CD14-positive monocyte (primary cell): ENCODE results near the gene TRIM51. TPM values are rescaled to one million over a fixed set of nuclear protein-coding genes. Genes with fewer than 3 reads are reported as not detected.
"Not testable (repeated sequence)": the region's sequence is repeated elsewhere in the genome, so short reads cannot be mapped to it uniquely, and the experiment has no call there.

Source experiments
- DNase-seq, 3 donors: peaks; one replicate each; pipeline ENCODE4 v3.0.0-alpha.2; 2011 to 2022
- H2AFZ ChIP-seq: 2 replicates; pipeline ENCODE4 v1.6.0; 2012; ENCODE audit warnings: mild to moderate bottlenecking, low read depth, low read length, inconsistent platforms; ENCODE audit not compliant: insufficient read depth, poor library complexity, severe bottlenecking
- H3K27ac ChIP-seq, 2 donors: 1 replicate in 1 of 2; 2 replicates in 1 of 2; pipeline ENCODE4 v1.5.1; 2012 to 2013; ENCODE audit warnings: low read length in 2 of 2, control low read depth in 1 of 2, inconsistent platforms in 1 of 2, low read depth in 1 of 2, mild to moderate bottlenecking in 1 of 2
- H3K27me3 ChIP-seq, 2 donors: one replicate each; pipeline versions ENCODE4 v1.6.0 to v1.6.1; 2011 to 2013; ENCODE audit warnings: low read length in 2 of 2; ENCODE audit not compliant: control insufficient read depth in 2 of 2, insufficient read depth in 2 of 2
- H3K36me3 ChIP-seq, 2 donors: replicated peaks in 1 of 2; 1 replicate in 1 of 2; 2 replicates in 1 of 2; pipeline versions ENCODE4 v1.5.1 to v1.6.1; 2012 to 2013; ENCODE audit warnings: low read length in 2 of 2, control low read depth in 1 of 2, inconsistent platforms in 1 of 2, mild to moderate bottlenecking in 1 of 2; ENCODE audit not compliant: insufficient read depth in 2 of 2, control insufficient read depth in 1 of 2
- H3K4me1 ChIP-seq, 2 donors: 1 replicate in 1 of 2; 2 replicates in 1 of 2; pipeline versions ENCODE4 v1.5.1 to v1.6.1; 2012 to 2013; ENCODE audit warnings: low read length in 2 of 2, control low read depth in 1 of 2, inconsistent platforms in 1 of 2, mild to moderate bottlenecking in 1 of 2, moderate library complexity in 1 of 2; ENCODE audit not compliant: insufficient read depth in 2 of 2, control insufficient read depth in 1 of 2
- H3K4me2 ChIP-seq: replicated peaks from 2 replicates; pipeline ENCODE3; 2012; ENCODE audit warnings: low read length, moderate library complexity, mild to moderate bottlenecking; ENCODE audit not compliant: poor library complexity, severe bottlenecking; ENCODE audit errors: extremely low read depth
- H3K4me3 ChIP-seq, 3 experiments: fragments of 200-600 bp in 1 of 3; sonication (generic) in 1 of 3; replicated peaks in 1 of 3; 1 replicate in 2 of 3; 2 replicates in 1 of 3; pipeline ENCODE4 v1.5.1; 2011 to 2013; ENCODE audit warnings: low read length in 3 of 3, mild to moderate bottlenecking in 3 of 3, control low read depth in 2 of 3, low read depth in 2 of 3, inconsistent platforms in 1 of 3, moderate library complexity in 1 of 3
- H3K79me2 ChIP-seq: 2 replicates; pipeline ENCODE4 v1.6.0; 2012; ENCODE audit warnings: mild to moderate bottlenecking, control low read depth, inconsistent platforms, low read length, moderate library complexity; ENCODE audit not compliant: insufficient read depth
- H3K9ac ChIP-seq: 2 replicates; pipeline ENCODE4 v1.6.0; 2017; ENCODE audit warnings: low read length, mild to moderate bottlenecking; ENCODE audit not compliant: insufficient read depth, poor library complexity, severe bottlenecking
- H3K9me3 ChIP-seq, 2 donors: replicated peaks in 1 of 2; 1 replicate in 1 of 2; 2 replicates in 1 of 2; pipeline versions ENCODE4 v1.5.1 to v1.6.1; 2012 to 2013; ENCODE audit warnings: low read length in 2 of 2, control low read depth in 1 of 2; ENCODE audit not compliant: control insufficient read depth in 1 of 2, insufficient read depth in 1 of 2
- H4K20me1 ChIP-seq: 2 replicates; pipeline ENCODE4 v1.6.0; 2012; ENCODE audit warnings: mild to moderate bottlenecking, low read length, control low read depth, moderate library complexity; ENCODE audit not compliant: insufficient read depth
- H3K27ac Mint-ChIP-seq, 7 donors: one replicate each; pipeline ENCODE4 v1.8.0; 2020; ENCODE audit warnings: mild to moderate bottlenecking in 7 of 7, mixed read lengths in 7 of 7, moderate library complexity in 6 of 7, inconsistent platforms in 2 of 7
- H3K27me3 Mint-ChIP-seq, 3 donors: one replicate each; pipeline ENCODE4 v1.8.0; 2021 to 2022; ENCODE audit warnings: low read depth in 3 of 3, mild to moderate bottlenecking in 3 of 3, mixed read lengths in 3 of 3, moderate library complexity in 3 of 3, inconsistent platforms in 1 of 3
- H3K36me3 Mint-ChIP-seq, 2 donors: one replicate each; pipeline ENCODE4 v1.8.0; 2020; ENCODE audit warnings: mixed read lengths in 2 of 2, inconsistent platforms in 1 of 2, mild to moderate bottlenecking in 1 of 2
- H3K4me1 Mint-ChIP-seq: one replicate; pipeline ENCODE4 v1.8.0; 2020; ENCODE audit warnings: mild to moderate bottlenecking, mixed read lengths
- H3K4me3 Mint-ChIP-seq, 2 donors: one replicate each; pipeline ENCODE4 v1.8.0; 2020; ENCODE audit warnings: mild to moderate bottlenecking in 2 of 2, mixed read lengths in 2 of 2, moderate library complexity in 1 of 2
- H3K9me3 Mint-ChIP-seq, 7 donors: one replicate each; pipeline ENCODE4 v1.8.0; 2020 to 2022; ENCODE audit warnings: mixed read lengths in 7 of 7, mild to moderate bottlenecking in 6 of 7, moderate library complexity in 6 of 7, inconsistent platforms in 2 of 7
- WGBS: methylation state at CpG from one replicate; pipeline ENCODE4 v1.1.5; 2013; ENCODE audit warnings: missing lambda C conversion rate; ENCODE audit not compliant: insufficient coverage; 5-methylcytosine and 5-hydroxymethylcytosine counted together
- intact Hi-C, 2 donors: fragments of 100-400 bp; cut with micrococcal nuclease; formaldehyde crosslinking; loops; one replicate each; pipeline versions ENCODE4 v1.15.0 to v1.15.1; 2023
- polyA plus RNA-seq, 3 donors: library from polyadenylated mRNA; depleted of rRNA in 1 of 3; unstranded in 2 of 3; stranded (reverse) in 1 of 3; fragments of 300-500 nt in 2 of 3; fragments of >200 nt in 1 of 3; fragmentation: Illumina TruSeq in 2 of 3; gene quantifications; 1 replicate in 2 of 3; 2 replicates in 1 of 3; pipeline ENCODE4 v1.2.3, GENCODE V29; 2012 to 2021

The TRIM51 gene
- polyA plus RNA-seq, 3 donors, result not detected

GRCh38 chr11:55872731-55873130 is 10.4 kb upstream of the TRIM51 start:
- intact Hi-C loops, H2AFZ ChIP-seq, H3K36me3 Mint-ChIP-seq, H3K27ac Mint-ChIP-seq, H3K79me2 ChIP-seq, H3K36me3 ChIP-seq, H3K4me2 ChIP-seq, H3K4me1 ChIP-seq, H3K4me1 Mint-ChIP-seq, H3K27me3 Mint-ChIP-seq, H3K4me3 Mint-ChIP-seq, H3K27me3 ChIP-seq, H3K4me3 ChIP-seq, H4K20me1 ChIP-seq, DNase-seq, H3K27ac ChIP-seq, H3K9ac ChIP-seq: not testable (repeated sequence)
- H3K9me3 ChIP-seq, result peaks cover 8 to 31% of the 10 kb centered on the region in 2 donors
- peaks cover 11 to 43% (median 22%) of the 10 kb centered on the region in 7 donors for H3K9me3 Mint-ChIP-seq
- 18% methylated on average over 30 of the region's 33 CpGs for WGBS

- H3K36me3 ChIP-seq, H3K27ac ChIP-seq, H3K27ac Mint-ChIP-seq, H3K4me1 Mint-ChIP-seq, H3K4me3 ChIP-seq, H4K20me1 ChIP-seq, H3K4me3 Mint-ChIP-seq, H3K79me2 ChIP-seq, intact Hi-C loops, H3K9ac ChIP-seq, H3K27me3 ChIP-seq, H3K4me2 ChIP-seq, H2AFZ ChIP-seq, H3K36me3 Mint-ChIP-seq, DNase-seq, H3K4me1 ChIP-seq, H3K27me3 Mint-ChIP-seq: not testable (repeated sequence)
- peaks cover 7 to 39% (median 19%) of the 10 kb centered on the region in 7 donors for H3K9me3 Mint-ChIP-seq
- WGBS, result 19% methylated on average over 33 of the region's 34 CpGs
- peaks cover 8 to 27% of the 10 kb centered on the region in 2 donors for H3K9me3 ChIP-seq
These were observed 10.0 kb upstream of the TRIM51 start for GRCh38 chr11:55873146-55873545.

- H3K4me3 ChIP-seq, H3K27ac ChIP-seq, H3K9me3 Mint-ChIP-seq, H3K4me3 Mint-ChIP-seq, H3K27ac Mint-ChIP-seq, H3K4me2 ChIP-seq, H3K4me1 Mint-ChIP-seq, DNase-seq, H3K9me3 ChIP-seq, H3K36me3 ChIP-seq, H3K4me1 ChIP-seq, H3K79me2 ChIP-seq, H3K27me3 Mint-ChIP-seq, intact Hi-C loops, H3K36me3 Mint-ChIP-seq, H3K27me3 ChIP-seq, H4K20me1 ChIP-seq, H2AFZ ChIP-seq, H3K9ac ChIP-seq: not testable (repeated sequence)
- 80% methylated on average over 2 of the region's 4 CpGs for WGBS
These were observed 1.9 kb downstream of the TRIM51 start for GRCh38 chr11:55884995-55885394.

- H3K4me1 Mint-ChIP-seq, H3K4me1 ChIP-seq, H3K27ac Mint-ChIP-seq, H3K36me3 Mint-ChIP-seq, H3K9me3 Mint-ChIP-seq, H4K20me1 ChIP-seq, H3K27ac ChIP-seq, H3K79me2 ChIP-seq, H3K36me3 ChIP-seq, H3K4me3 Mint-ChIP-seq, intact Hi-C loops, H3K27me3 ChIP-seq, DNase-seq, H2AFZ ChIP-seq, H3K27me3 Mint-ChIP-seq, H3K4me3 ChIP-seq, H3K4me2 ChIP-seq, H3K9me3 ChIP-seq, H3K9ac ChIP-seq: not testable (repeated sequence)
- 95% methylated on average over 8 of the region's 9 CpGs for WGBS
These were observed 2.4 kb downstream of the TRIM51 start for GRCh38 chr11:55885481-55885880.
